HG03025 (cell line): ENCODE data around the gene ISM1.

Experiments
- ATAC-seq: cut with Tn5 transposase; IDR thresholded peaks from one replicate; pipeline ENCODE4 v1.9.1; 2021; ENCODE audit warnings: mild to moderate bottlenecking, moderate library complexity; ENCODE audit not compliant: unreplicated experiment, low FRiP score

Gene ISM1

GRCh38 chr20:13220904-13221297, at the start of gene ISM1:
TSS of gene ISM1 (plus strand) at chr20:13221274. CDS start at chr20:13221777, 503 bp downstream.
- ATAC-seq = no peak

GRCh38 chr20:13173201-13173600, 47.9 kb upstream of the ISM1 start:
- no peak for ATAC-seq

GRCh38 chr20:13174402-13174801, 46.7 kb upstream of the ISM1 start:
- no peak for ATAC-seq

GRCh38 chr20:13180986-13181889, 39.8 kb upstream of the ISM1 start:
- no peak for ATAC-seq

GRCh38 chr20:13183005-13183404, 38.1 kb upstream of the ISM1 start:
- ATAC-seq = no peak

GRCh38 chr20:13186043-13186774, 34.9 kb upstream of the ISM1 start:
- ATAC-seq = no peak

- no peak for ATAC-seq
Observed at GRCh38 chr20:13187899-13188298, 33.2 kb upstream of the ISM1 start.

GRCh38 chr20:13199279-13199678, 21.8 kb upstream of the ISM1 start:
- no peak for ATAC-seq

GRCh38 chr20:13200767-13201500, 20.1 kb upstream of the ISM1 start:
- ATAC-seq = no peak

GRCh38 chr20:13202565-13202964, 18.5 kb upstream of the ISM1 start:
- no peak for ATAC-seq

GRCh38 chr20:13205425-13205824, 15.6 kb upstream of the ISM1 start:
- no peak for ATAC-seq

GRCh38 chr20:13205848-13206434, 15.1 kb upstream of the ISM1 start:
- no peak for ATAC-seq

- ATAC-seq = no peak
Observed at GRCh38 chr20:13207016-13207415, 14.1 kb upstream of the ISM1 start.

GRCh38 chr20:13211956-13212618, 9.0 kb upstream of the ISM1 start:
- no peak for ATAC-seq

GRCh38 chr20:13212750-13213149, 8.3 kb upstream of the ISM1 start:
- ATAC-seq = no peak

GRCh38 chr20:13213335-13213734, 7.7 kb upstream of the ISM1 start:
- ATAC-seq = no peak

- ATAC-seq = no peak
Observed at GRCh38 chr20:13216533-13216932, 4.5 kb upstream of the ISM1 start.

GRCh38 chr20:13219327-13220193, 1.5 kb upstream of the ISM1 start:
- no peak for ATAC-seq

GRCh38 chr20:13220194-13220903, 725 bp upstream of the ISM1 start:
- ATAC-seq = no peak
